Panc1 (cell line): ENCODE data around the gene ASCC3.

Experiments
- CTCF ChIP-seq: fragments of 450-650 bp; IDR thresholded peaks from 2 replicates; pipeline ENCODE4 v1.5.1; 2017; ENCODE audit warnings: mild to moderate bottlenecking
- POLR2AphosphoS5 ChIP-seq: IDR thresholded peaks from 2 replicates; pipeline ENCODE4 v1.6.1; 2012; ENCODE audit warnings: mild to moderate bottlenecking, low read depth, low read length, moderate library complexity

GRCh38 chr6:100467129-100468015, 413.8 kb downstream of the ASCC3 start:
- TF ChIP-seq CTCF (no peak), POLR2AphosphoS5 (no peak)
